ENCODE data around the gene DYSF. TPM values are rescaled to one million over a fixed set of nuclear protein-coding genes. Genes with fewer than 3 reads are reported as not detected.
A peak's percentile ranks its signal among the peaks of the same experiment; 100 is the strongest.

The DYSF gene
- total and polyA plus RNA-seq, 7 donors: 38.3 to 208 (median 109) TPM

DNA sequence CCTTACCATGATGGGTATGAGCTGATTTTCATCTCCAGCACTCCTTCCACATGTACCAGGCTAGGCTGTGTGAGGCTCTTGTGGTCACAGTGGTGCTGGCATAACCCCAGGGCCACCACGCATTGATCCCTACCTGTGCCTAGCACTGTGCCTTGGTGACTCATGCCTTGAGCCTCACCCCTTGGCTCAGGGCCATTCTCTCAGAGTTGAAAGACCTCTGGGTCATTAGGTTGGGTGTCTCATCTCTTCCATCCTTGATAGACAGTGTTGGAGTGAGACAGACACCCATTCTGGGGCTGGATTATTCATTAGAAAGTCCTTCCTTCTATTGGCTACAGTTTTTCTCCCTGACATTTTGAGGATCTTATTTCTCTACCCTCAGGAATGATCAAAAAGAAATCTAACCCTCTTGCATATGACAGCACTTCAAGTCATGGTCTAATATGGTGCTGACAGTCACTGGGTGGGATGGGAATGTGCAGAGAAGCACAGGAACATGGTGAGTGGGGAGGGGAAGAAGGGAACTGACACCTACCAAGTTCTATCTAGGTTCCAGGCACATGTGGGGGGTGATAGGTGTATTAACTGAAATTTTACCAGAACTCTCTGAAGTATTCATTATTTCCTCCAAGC, 41.3 kb downstream of the DYSF start:
- Histone ChIP-seq H3K4me1 (peaks cover 57% of the 10 kb centered on the region), H3K4me3 (no peak overlapping the region), H3K9me3 (no peaks in the 10 kb centered on the region), H3K27me3 (ENCODE audit: insufficient read depth in 3 of 3, low read length in 2 of 3) (no peaks in the 10 kb centered on the region), H3K36me3 (ENCODE audit: insufficient read depth in 1 of 2, low read depth in 1 of 2) (peaks cover 0 to 13% of the 10 kb centered on the region in 2 donors), H3K27ac (peak overlapping the region; percentile 73)
- TF ChIP-seq, protein P1, sequence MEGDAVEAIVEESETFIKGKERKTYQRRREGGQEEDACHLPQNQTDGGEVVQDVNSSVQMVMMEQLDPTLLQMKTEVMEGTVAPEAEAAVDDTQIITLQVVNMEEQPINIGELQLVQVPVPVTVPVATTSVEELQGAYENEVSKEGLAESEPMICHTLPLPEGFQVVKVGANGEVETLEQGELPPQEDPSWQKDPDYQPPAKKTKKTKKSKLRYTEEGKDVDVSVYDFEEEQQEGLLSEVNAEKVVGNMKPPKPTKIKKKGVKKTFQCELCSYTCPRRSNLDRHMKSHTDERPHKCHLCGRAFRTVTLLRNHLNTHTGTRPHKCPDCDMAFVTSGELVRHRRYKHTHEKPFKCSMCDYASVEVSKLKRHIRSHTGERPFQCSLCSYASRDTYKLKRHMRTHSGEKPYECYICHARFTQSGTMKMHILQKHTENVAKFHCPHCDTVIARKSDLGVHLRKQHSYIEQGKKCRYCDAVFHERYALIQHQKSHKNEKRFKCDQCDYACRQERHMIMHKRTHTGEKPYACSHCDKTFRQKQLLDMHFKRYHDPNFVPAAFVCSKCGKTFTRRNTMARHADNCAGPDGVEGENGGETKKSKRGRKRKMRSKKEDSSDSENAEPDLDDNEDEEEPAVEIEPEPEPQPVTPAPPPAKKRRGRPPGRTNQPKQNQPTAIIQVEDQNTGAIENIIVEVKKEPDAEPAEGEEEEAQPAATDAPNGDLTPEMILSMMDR (IDR thresholded peaks at IDR 0.05): no peak
- DNase-seq (no peak), ATAC-seq (peak; percentile 68 to 73 (median 70))
- WGBS, 3 donors: 80 to 90% (median 89%) methylated on average over 1 of the region's 1 CpG
- intact Hi-C loops (cut with DNase I): no loop called here

DNA sequence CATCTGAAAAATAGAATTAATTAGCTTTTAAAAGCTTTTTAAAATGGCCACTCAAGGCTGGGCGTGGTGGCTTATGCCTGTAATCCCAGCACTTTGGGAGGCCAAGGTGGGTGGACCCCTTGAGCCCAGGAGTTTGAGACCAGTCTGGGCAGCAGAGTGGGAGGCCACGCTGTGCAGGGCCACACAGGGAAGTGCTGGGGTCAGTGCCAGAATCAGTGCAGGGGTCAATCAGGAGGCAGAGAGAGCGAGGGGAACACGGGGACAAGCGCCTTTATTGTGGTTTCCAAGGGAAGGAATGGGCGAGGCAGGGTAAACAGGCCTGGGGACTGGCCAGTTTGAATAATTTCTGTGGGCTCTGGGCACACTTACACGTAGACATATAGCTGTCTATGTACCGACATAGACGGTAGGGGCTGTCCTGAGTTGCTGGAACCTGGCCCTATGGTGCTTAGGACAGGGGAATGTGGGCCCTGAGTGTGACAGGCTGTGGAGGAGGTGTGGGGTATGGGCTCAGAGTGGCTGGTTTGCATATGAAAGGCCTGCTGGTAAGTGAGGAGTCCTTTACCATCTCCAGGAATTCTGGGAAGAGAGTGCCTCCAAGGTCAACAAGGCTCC, 42.9 kb downstream of the DYSF start:
- Histone ChIP-seq H3K27me3 (ENCODE audit: insufficient read depth in 3 of 3, low read length in 2 of 3) (no peaks in the 10 kb centered on the region), H3K27ac (peak overlapping the region; percentile 78), H3K9me3 (no peaks in the 10 kb centered on the region), H3K4me3 (no peak overlapping the region), H3K4me1 (peaks cover 63% of the 10 kb centered on the region), H3K36me3 (ENCODE audit: insufficient read depth in 1 of 2, low read depth in 1 of 2) (no peaks in the 10 kb centered on the region)
- TF ChIP-seq, protein P1 (IDR thresholded peaks at IDR 0.05): no peak
- intact Hi-C loops (cut with DNase I): no loop called here
- ATAC-seq (peak in 1 of 4 donors; percentile 11), DNase-seq (no peak)
- WGBS, 3 donors: 72 to 81% (median 73%) methylated on average over 9 of the region's 9 CpGs

DNA sequence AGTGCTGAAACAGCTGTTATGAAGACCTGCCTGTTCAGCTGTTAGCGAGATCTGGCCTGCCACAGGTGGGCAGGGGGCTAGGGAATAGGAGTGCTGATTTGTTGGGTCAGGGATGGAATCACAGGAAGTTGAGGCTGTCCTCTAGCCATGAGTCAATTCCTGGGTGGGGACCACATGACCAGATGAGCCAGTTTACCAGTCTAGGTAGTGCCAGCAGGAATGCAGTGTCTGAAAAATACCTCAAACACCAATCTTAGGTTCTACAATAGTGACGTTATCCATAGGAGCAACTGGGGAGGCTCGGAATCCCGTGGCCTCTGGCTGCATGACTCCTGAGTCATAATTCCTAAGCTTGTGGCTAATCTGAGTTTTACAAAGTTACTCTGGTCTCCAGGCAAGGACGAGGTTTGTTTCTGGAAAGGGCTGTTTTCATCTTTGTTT, 44.9 kb downstream of the DYSF start:
- intact Hi-C loops (cut with DNase I): no loop called here
- TF ChIP-seq, protein P1 (IDR thresholded peaks at IDR 0.05): no peak
- Histone ChIP-seq H3K9me3 (no peaks in the 10 kb centered on the region), H3K4me3 (no peak overlapping the region), H3K27ac (peak overlapping the region; percentile 78), H3K4me1 (peaks cover 65% of the 10 kb centered on the region), H3K36me3 (ENCODE audit: insufficient read depth in 1 of 2, low read depth in 1 of 2) (peaks cover 0 to 3% of the 10 kb centered on the region in 2 donors), H3K27me3 (ENCODE audit: insufficient read depth in 3 of 3, low read length in 2 of 3) (no peaks in the 10 kb centered on the region)
- no peak for DNase-seq
- 37 to 64% (median 47%) methylated on average over 5 of the region's 5 CpGs for WGBS, 3 donors
- peak; percentile 9 to 47 (median 44) for ATAC-seq

DNA sequence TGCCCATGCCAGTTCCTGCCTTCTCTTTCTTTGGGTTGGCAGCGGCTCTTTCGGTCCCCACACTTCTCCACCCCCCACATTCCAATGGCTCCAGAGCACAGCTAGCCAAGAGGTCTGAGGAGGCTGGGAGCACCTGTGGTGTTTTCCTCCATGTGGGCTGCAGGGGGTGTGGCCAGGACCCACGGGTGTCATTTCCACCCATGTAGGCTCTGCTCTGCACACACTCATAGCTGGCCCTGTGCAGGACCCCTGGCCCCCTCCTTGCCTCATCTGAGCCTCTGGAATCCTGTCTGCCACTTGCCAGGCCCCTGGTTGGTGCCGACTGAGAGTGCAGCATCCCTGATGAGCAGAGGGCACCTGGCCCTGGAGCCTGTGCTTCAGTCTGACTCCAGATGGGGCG, 46.3 kb downstream of the DYSF start:
- ATAC-seq: no peak
- DNase-seq: no peak
- TF ChIP-seq, protein P1 (IDR thresholded peaks at IDR 0.05): no peak
- WGBS, 3 donors: 34 to 39% (median 37%) methylated on average over 5 of the region's 5 CpGs
- H3K27ac ChIP-seq: peak overlapping the region; percentile 63
- H3K36me3 ChIP-seq (ENCODE audit: insufficient read depth in 1 of 2, low read depth in 1 of 2): peaks cover 0 to 15% of the 10 kb centered on the region in 2 donors
- no peaks in the 10 kb centered on the region for H3K27me3 ChIP-seq (ENCODE audit: insufficient read depth in 3 of 3, low read length in 2 of 3)
- H3K4me3 ChIP-seq: no peak overlapping the region
- intact Hi-C loops (cut with DNase I): no loop called here
- H3K9me3 ChIP-seq: no peaks in the 10 kb centered on the region
- H3K4me1 ChIP-seq: peaks cover 75% of the 10 kb centered on the region

Data from psoas muscle (tissue), 8 donors.